ENCODE data around the gene SNAI3. TPM values are rescaled to one million over a fixed set of nuclear protein-coding genes. Genes with fewer than 3 reads are reported as not detected.

Gene SNAI3
- total and polyA plus RNA-seq, 2 of the 8 experiments (the other 6 are each of a cell fraction or from before 2014, with no cell fraction given), result 8.5 to 13.3 TPM

- no peak for FAIRE-seq
- peaks cover 6 to 16% of the 10 kb centered on the region in 2 experiments for H4K20me1 ChIP-seq (replicated peaks in 1 of 2; ENCODE audit: control insufficient read depth in 1 of 2, insufficient read depth in 2 of 2, low read length in 2 of 2)
- no peak overlapping the region for H3K27ac ChIP-seq (ENCODE audit: low read depth, low read length)
Measured at GRCh38 chr16:88716201-88716600, 29.9 kb upstream of the SNAI3 start.

More at GRCh38 chr16:88716201-88716600, 29.9 kb upstream of the SNAI3 start:
- no peak overlapping the region for H2BK120ac ChIP-seq (replicated peaks; ENCODE audit: low read depth, low read length)
- H3K56ac ChIP-seq (replicated peaks; ENCODE audit: insufficient read length, low read depth, low read length), result no peak overlapping the region
- TF ChIP-seq ASH2L (IDR thresholded peaks at IDR 0.05; ENCODE audit: low read length), result no peak
- TF ChIP-seq RFX5 (IDR thresholded peaks at IDR 0.05; ENCODE audit: borderline replicate concordance, low read depth, low read length), result no peak
- TF ChIP-seq POLR2AphosphoS5 (IDR thresholded peaks at IDR 0.05; ENCODE audit: low read depth, low read length), result peak; percentile 9; the same call in 1 of the 2 replicates
- CTCF ChIA-PET (ENCODE audit: partially characterized antibody), result interaction anchor here (1.2 to 3.0 kb wide), 5 partner anchors 10 to 87 kb away, joined by 3 to 16 read pairs (median 7); partner anchors contain the start of genes CTU2 and RNF166
- WGBS, 2 experiments (ENCODE audit: extremely low coverage in 1 of 2, insufficient coverage in 1 of 2, insufficient read length in 1 of 2, insufficient replicate concordance in 2 of 2, low coverage in 1 of 2, low lambda C conversion rate in 2 of 2, missing lambda C conversion rate in 1 of 2), result 90% methylated on average over 15 of the region's 15 CpGs; no CpG with 5 or more reads in 1 of the 2 experiments
- H2BK5ac ChIP-seq (ENCODE audit: low read depth, low read length), result no peak overlapping the region
- no peaks in the 10 kb centered on the region for H3K27me3 ChIP-seq (replicated peaks in 1 of 4; ENCODE audit: control insufficient read depth in 3 of 4, extremely low read depth in 1 of 4, insufficient read depth in 3 of 4, low read length in 3 of 4)
- DNase-seq (ENCODE audit: low read depth in 1 of 2, low spot score in 2 of 2), result no peak
- no peak overlapping the region for H3K23ac ChIP-seq (ENCODE audit: insufficient read length)
- no peak overlapping the region for H2BK15ac ChIP-seq (ENCODE audit: low read length)
- no peaks in the 10 kb centered on the region for H3K23me2 ChIP-seq (ENCODE audit: low read depth, low read length)
- H3K18ac ChIP-seq (ENCODE audit: extremely low read depth, low read length), result no peak overlapping the region
- no peak overlapping the region for H2BK12ac ChIP-seq (ENCODE audit: low read depth, low read length)
- no peaks in the 10 kb centered on the region for H3K79me2 ChIP-seq (ENCODE audit: control insufficient read depth in 1 of 2, insufficient read depth in 2 of 2, low read length in 2 of 2)
- H2AK5ac ChIP-seq (ENCODE audit: low read depth, low read length), result no peak overlapping the region
- no peak overlapping the region for H4K5ac ChIP-seq (ENCODE audit: insufficient read length, low read depth, low read length)
- H3K36me3 ChIP-seq (ENCODE audit: control insufficient read depth in 2 of 4, insufficient read depth in 4 of 4, low read length in 3 of 4), result peaks cover 4 to 37% (median 22%) of the 10 kb centered on the region in 4 experiments; a peak in 5 of 8 replicates
- H2BK20ac ChIP-seq (ENCODE audit: low read length), result no peak overlapping the region
- no peak overlapping the region for H3K4ac ChIP-seq (replicated peaks; ENCODE audit: insufficient read length, low read depth, low read length)
- H3K14ac ChIP-seq (ENCODE audit: insufficient read length), result no peak overlapping the region
- H4K91ac ChIP-seq (replicated peaks; ENCODE audit: insufficient read length, low read length), result no peak overlapping the region
- H3K9ac ChIP-seq (replicated peaks in 1 of 4; ENCODE audit: extremely low read depth in 1 of 4, low read depth in 3 of 4, low read length in 3 of 4), result no peak overlapping the region
- H2AFZ ChIP-seq (ENCODE audit: low read length), result no peak overlapping the region
- no peak overlapping the region for H3K4me2 ChIP-seq (ENCODE audit: insufficient read depth in 1 of 2, low read depth in 2 of 2, low read length in 2 of 2)
- no peak overlapping the region for H4K8ac ChIP-seq (ENCODE audit: extremely low read depth, insufficient read depth, low read length)
- H3K9me3 ChIP-seq (ENCODE audit: insufficient read depth in 2 of 2, low read depth in 1 of 2, low read length in 1 of 2), result no peaks in the 10 kb centered on the region
- H3K79me1 ChIP-seq (ENCODE audit: low read depth, low read length), result peaks cover 2% of the 10 kb centered on the region; the same call in 1 of the 2 replicates
- POLR2A ChIA-PET (ENCODE audit: partially characterized antibody), result interaction anchor here (0.6 to 1.4 kb wide), 5 partner anchors 8 to 94 kb away, joined by 3 to 5 read pairs (median 3); no protein-coding TSS in a partner anchor
- H3K4me1 ChIP-seq (replicated peaks in 1 of 4; ENCODE audit: control insufficient read depth in 3 of 4, insufficient read depth in 4 of 4, low read length in 3 of 4), result peaks cover 0 to 3% (median 0%) of the 10 kb centered on the region in 4 experiments; a peak in 1 of 7 replicates
- no peak overlapping the region for H3K4me3 ChIP-seq (ENCODE audit: extremely low read depth in 1 of 4, insufficient read depth in 2 of 4, low read depth in 3 of 4, low read length in 4 of 4)

Data from H1 (cell line).